ENCODE data around the gene SNAI3. TPM values are rescaled to one million over a fixed set of nuclear protein-coding genes. Genes with fewer than 3 reads are reported as not detected.

Gene SNAI3
- total and polyA plus RNA-seq, 9 of the 15 experiments (the other 6 are each of a cell fraction or from before 2014, with no cell fraction given): 0.04 to 4.1 (median 0.80) TPM; not detected in 1

DNA sequence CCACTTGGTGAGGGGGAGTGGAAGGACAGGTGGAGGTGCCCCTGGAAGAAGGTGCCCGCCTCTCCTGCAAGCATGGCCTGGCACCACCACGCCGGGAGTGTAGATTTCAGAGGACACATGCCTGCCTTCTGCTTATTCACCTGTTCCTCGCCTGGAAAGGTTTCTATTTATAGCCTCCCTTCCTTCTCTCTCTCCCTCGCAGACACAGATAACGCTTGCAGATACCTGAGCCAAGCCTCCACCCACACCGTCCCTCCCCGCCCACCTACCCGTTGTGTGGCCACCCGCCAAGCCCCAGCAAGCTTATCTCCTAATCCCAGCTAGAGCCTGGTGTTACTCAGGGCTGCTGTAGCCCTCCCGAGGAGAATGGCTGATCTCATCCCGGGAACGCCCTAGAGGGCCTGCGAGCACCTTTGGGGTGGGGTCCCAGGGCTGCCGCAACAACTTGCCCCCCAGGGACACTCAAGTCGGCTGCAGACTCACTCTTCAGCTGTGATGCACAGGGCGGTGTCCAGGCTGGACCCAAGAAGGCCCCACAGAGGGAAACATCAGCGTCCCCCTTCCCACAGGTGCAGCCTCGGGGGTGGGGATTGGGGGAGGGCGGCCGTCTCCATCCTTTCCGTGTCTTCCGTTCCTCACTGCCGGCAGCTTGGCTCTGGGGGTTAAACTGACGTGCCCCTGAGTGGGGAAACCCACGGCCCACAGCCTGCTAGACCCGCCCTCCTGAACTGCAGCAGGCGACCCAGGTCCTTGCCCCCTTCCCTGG is 1.9 kb upstream of the SNAI3 start (continued):
- TF ChIP-seq, protein P1, sequence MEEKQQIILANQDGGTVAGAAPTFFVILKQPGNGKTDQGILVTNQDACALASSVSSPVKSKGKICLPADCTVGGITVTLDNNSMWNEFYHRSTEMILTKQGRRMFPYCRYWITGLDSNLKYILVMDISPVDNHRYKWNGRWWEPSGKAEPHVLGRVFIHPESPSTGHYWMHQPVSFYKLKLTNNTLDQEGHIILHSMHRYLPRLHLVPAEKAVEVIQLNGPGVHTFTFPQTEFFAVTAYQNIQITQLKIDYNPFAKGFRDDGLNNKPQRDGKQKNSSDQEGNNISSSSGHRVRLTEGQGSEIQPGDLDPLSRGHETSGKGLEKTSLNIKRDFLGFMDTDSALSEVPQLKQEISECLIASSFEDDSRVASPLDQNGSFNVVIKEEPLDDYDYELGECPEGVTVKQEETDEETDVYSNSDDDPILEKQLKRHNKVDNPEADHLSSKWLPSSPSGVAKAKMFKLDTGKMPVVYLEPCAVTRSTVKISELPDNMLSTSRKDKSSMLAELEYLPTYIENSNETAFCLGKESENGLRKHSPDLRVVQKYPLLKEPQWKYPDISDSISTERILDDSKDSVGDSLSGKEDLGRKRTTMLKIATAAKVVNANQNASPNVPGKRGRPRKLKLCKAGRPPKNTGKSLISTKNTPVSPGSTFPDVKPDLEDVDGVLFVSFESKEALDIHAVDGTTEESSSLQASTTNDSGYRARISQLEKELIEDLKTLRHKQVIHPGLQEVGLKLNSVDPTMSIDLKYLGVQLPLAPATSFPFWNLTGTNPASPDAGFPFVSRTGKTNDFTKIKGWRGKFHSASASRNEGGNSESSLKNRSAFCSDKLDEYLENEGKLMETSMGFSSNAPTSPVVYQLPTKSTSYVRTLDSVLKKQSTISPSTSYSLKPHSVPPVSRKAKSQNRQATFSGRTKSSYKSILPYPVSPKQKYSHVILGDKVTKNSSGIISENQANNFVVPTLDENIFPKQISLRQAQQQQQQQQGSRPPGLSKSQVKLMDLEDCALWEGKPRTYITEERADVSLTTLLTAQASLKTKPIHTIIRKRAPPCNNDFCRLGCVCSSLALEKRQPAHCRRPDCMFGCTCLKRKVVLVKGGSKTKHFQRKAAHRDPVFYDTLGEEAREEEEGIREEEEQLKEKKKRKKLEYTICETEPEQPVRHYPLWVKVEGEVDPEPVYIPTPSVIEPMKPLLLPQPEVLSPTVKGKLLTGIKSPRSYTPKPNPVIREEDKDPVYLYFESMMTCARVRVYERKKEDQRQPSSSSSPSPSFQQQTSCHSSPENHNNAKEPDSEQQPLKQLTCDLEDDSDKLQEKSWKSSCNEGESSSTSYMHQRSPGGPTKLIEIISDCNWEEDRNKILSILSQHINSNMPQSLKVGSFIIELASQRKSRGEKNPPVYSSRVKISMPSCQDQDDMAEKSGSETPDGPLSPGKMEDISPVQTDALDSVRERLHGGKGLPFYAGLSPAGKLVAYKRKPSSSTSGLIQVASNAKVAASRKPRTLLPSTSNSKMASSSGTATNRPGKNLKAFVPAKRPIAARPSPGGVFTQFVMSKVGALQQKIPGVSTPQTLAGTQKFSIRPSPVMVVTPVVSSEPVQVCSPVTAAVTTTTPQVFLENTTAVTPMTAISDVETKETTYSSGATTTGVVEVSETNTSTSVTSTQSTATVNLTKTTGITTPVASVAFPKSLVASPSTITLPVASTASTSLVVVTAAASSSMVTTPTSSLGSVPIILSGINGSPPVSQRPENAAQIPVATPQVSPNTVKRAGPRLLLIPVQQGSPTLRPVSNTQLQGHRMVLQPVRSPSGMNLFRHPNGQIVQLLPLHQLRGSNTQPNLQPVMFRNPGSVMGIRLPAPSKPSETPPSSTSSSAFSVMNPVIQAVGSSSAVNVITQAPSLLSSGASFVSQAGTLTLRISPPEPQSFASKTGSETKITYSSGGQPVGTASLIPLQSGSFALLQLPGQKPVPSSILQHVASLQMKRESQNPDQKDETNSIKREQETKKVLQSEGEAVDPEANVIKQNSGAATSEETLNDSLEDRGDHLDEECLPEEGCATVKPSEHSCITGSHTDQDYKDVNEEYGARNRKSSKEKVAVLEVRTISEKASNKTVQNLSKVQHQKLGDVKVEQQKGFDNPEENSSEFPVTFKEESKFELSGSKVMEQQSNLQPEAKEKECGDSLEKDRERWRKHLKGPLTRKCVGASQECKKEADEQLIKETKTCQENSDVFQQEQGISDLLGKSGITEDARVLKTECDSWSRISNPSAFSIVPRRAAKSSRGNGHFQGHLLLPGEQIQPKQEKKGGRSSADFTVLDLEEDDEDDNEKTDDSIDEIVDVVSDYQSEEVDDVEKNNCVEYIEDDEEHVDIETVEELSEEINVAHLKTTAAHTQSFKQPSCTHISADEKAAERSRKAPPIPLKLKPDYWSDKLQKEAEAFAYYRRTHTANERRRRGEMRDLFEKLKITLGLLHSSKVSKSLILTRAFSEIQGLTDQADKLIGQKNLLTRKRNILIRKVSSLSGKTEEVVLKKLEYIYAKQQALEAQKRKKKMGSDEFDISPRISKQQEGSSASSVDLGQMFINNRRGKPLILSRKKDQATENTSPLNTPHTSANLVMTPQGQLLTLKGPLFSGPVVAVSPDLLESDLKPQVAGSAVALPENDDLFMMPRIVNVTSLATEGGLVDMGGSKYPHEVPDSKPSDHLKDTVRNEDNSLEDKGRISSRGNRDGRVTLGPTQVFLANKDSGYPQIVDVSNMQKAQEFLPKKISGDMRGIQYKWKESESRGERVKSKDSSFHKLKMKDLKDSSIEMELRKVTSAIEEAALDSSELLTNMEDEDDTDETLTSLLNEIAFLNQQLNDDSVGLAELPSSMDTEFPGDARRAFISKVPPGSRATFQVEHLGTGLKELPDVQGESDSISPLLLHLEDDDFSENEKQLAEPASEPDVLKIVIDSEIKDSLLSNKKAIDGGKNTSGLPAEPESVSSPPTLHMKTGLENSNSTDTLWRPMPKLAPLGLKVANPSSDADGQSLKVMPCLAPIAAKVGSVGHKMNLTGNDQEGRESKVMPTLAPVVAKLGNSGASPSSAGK (IDR thresholded peaks at IDR 0.05): no peak
- TF ChIP-seq ZC3H8 (IDR thresholded peaks at IDR 0.05) (no peak), RAD21 (CRISPR knock-in tag; conservative IDR thresholded peaks at IDR 0.05 in 1 of 2, IDR thresholded peaks at IDR 0.05 in 1 of 2) (no peak), ZBED1 (IDR thresholded peaks at IDR 0.05) (peak; percentile 90; the same call in 1 of the 2 replicates), ZNF197 (CRISPR knock-in tag; IDR thresholded peaks at IDR 0.05; ENCODE audit: low read depth) (no peak), ZNF324 (CRISPR knock-in tag; IDR thresholded peaks at IDR 0.05) (no peak), NCOA6 (IDR thresholded peaks at IDR 0.05) (no peak), BRF1 (IDR thresholded peaks at IDR 0.05; ENCODE audit: borderline replicate concordance, extremely low read depth, insufficient read length) (no peak), ZNF174 (CRISPR knock-in tag; IDR thresholded peaks at IDR 0.05) (no peak), FOXJ2 (tag; IDR thresholded peaks at IDR 0.05) (no peak), BDP1 (IDR thresholded peaks at IDR 0.05; ENCODE audit: insufficient read depth, insufficient read length) (no peak), MIER1 (IDR thresholded peaks at IDR 0.05; ENCODE audit: low read depth) (no peak; the same call in 1 of the 2 replicates), NCOR1 (IDR thresholded peaks at IDR 0.05) (peak; percentile 96), ZKSCAN1 (IDR thresholded peaks at IDR 0.05; ENCODE audit: low read depth, low read length) (no peak)
- TF ChIP-seq, protein P2, sequence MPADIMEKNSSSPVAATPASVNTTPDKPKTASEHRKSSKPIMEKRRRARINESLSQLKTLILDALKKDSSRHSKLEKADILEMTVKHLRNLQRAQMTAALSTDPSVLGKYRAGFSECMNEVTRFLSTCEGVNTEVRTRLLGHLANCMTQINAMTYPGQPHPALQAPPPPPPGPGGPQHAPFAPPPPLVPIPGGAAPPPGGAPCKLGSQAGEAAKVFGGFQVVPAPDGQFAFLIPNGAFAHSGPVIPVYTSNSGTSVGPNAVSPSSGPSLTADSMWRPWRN (IDR thresholded peaks at IDR 0.05; ENCODE audit: low read depth): peak; percentile 80

Data from K562 (cell line).